ENCODE data around the gene RPRD1B.

The RPRD1B gene

GRCh38 chr20:38126146-38126921 is 92.8 kb downstream of the RPRD1B start:
- DNase-seq, result no peak

GRCh38 chr20:38126932-38127621 is 93.5 kb downstream of the RPRD1B start:
- DNase-seq, result no peak

- no peak for DNase-seq
These were observed 94.5 kb downstream of the RPRD1B start for GRCh38 chr20:38127920-38128528.

- DNase-seq, result no peak
These were observed 95.1 kb downstream of the RPRD1B start for GRCh38 chr20:38128691-38129090.

- no peak for DNase-seq
These were observed 95.8 kb downstream of the RPRD1B start for GRCh38 chr20:38129248-38129865.

GRCh38 chr20:38129893-38130609 is 96.5 kb downstream of the RPRD1B start:
- no peak for DNase-seq

- no peak for DNase-seq
These were observed 97.4 kb downstream of the RPRD1B start for GRCh38 chr20:38130687-38131587.

- no peak for DNase-seq
These were observed 98.1 kb downstream of the RPRD1B start for GRCh38 chr20:38131588-38132121.

DNA sequence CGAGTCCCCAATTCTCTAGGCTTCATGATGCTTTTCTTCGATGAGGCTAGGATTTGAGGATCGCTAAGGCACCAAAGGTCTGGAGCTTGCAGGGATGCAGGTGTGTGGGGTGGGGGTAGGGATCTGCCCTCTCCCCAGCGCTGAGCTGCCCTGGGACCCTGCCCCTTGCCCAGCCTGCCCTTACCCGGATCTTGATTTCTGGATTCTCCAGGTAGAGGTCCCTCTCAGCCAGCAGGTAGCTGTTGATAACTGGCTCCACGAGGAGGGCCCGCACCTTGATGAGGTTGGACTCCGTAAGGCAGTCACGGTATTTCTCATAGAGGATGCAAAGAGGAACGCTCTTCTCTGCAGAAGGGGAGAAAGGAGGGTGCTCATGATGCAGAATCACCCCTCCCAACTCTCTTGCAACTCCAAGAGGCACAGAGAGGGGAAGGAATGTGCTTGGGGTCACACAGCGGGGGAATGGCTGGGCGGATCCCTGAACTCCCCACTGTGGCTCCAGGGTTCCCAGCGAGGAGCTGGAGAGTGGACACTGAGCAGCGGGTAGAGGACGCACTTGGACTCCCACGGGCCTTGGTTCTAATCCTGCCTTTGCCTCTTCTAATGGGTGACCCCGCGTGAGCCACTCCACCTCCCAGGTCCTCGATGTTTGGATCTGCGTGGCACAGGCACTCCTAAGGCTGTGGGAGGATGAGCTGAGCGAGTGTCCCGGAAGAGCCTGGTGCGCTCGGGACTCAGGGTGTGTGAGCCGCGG is 98.8 kb downstream of the RPRD1B start:
- no peak for DNase-seq

DNA sequence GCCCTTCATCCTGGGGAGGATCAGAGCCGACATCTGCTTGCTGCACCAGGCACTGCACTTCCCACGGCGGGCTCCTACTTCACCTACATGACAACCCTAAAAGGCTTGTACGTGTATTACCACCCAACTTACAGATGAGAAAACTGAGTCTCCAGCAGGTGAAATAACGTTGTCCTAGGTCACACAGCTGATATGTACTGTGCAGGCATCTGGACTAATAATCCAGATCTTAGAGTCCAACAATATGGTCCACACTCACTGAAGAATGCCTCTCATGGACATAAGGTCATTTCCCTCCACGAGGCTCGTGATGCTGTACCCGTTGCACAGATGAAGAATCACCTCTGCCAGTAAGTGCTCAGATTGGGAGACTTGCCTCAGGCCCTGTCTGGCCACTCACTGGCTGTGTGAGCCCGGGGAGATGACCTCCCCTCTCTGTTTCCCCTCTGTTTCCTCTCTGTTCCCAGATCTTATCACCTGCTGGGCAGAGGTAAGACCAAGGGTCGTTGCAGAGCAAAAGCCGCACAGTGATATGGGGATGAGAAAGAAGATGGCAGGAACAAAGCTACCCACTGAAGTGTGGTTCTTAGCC is 99.5 kb downstream of the RPRD1B start:
- no peak for DNase-seq

GRCh38 chr20:38133680-38134426 is 100.3 kb downstream of the RPRD1B start:
- no peak for DNase-seq

DNA sequence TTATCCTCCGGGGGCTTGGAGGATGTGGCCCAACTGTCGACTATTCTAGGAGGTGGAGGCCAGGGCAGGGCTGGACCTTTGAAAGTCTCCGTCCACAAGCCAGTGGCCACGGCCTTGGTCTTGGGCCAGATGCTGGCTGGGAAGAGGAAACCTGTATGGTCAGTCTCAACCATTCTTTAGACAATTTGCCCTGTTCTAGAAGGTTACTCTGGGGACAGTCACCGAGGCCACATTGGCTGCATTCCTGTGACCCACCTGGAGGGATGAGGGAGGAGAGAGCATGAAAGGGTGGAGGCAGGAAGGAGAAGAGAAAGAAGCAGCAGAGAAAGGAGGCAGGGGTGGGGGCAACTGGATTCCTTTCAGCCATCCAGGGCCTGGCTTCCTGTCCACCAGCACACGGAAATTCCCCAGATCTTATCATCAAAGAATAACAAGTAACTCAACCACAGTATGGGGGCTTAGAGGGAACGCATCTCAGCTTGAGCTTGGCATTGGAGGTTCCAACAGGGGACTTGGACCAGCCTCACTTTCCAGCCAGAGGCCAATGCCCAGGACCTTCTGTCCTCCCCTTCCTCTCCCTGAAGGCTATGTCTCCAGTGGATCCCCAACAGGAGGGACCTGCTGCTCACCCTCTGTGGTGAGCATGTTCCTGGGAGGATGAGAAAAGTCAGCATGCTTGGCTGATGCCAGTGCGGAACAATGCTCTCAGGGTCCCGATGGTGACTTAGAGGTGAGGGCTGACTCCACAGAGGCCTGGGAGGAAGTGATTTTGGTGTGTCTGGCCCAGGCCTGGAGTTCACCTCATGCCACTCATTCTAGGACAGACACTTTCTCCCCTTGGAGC is 101.1 kb downstream of the RPRD1B start:
- no peak for DNase-seq

DNA sequence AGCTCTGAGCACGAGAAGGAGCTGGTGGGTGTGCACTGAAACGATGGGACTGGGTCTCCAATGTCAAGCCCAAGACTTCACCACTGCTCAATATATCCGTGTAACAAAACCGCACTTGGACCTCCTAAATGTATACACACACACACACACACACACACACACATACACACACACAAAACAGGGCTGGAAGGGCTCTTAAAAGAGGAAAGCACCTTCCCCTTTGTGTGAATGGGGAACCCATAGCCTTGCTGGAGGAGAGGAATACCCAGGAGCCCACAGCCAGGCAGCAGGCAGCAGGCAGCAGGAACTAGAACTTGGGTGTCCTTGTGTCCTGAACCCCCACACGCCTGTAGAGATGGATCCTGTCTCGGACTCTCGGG is 101.7 kb downstream of the RPRD1B start:
- no peak for DNase-seq

DNA sequence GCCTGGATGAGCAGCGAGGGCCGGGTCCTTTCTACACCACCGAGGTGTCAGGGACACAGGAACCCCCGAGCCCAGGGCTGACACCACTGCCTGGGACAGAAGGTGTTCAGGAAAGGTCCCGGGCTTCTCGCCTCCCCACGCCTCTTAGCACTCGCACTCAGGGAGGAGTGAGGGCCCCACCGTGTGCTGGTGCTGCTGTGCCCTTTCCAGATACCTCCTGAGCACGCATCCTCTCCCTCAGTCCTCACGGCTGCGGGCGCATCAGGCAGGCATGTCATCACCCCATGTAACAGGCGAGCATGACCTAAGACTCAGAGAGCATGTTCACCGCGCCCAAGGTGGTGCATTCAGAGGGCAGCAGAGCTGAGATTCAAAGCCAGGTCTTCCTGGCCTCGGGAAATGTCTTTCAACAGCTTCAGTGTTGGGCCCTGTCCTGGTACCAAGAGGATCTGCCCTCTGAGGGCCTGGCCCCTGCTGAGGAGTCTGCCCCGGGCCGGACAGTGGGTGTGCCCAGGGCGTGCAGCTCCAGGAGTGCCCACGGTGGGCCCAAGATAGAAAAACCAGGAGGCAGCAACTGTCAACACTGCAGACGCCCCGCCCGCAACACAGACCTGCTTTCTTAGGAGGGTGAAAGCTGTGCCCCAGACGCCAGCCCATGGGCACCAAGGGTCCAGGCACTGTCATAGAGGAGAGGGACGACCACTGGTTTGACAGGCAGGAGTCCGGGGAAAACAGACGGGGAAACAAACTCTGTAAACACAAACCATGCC is 102.3 kb downstream of the RPRD1B start:
- no peak for DNase-seq

- DNase-seq, result no peak
These were observed 103.1 kb downstream of the RPRD1B start for GRCh38 chr20:38136421-38137245.

GRCh38 chr20:38137441-38138037 is 104.0 kb downstream of the RPRD1B start:
- DNase-seq, result no peak
